Osteoblast (primary cell): ENCODE measurements around the gene CCDC70. TPM values are rescaled to one million over a fixed set of nuclear protein-coding genes. Genes with fewer than 3 reads are reported as not detected.

Experiments
- DNase-seq: peaks from one replicate; pipeline ENCODE4 v3.0.0; 2011; ENCODE audit warnings: low spot score, mixed read lengths; ENCODE audit not compliant: insufficient read length; ENCODE audit errors: missing footprints
- H2AFZ ChIP-seq: 2 replicates; pipeline ENCODE4 v1.6.0; 2011; ENCODE audit warnings: mild to moderate bottlenecking, low read length
- H3K27ac ChIP-seq: 2 replicates; pipeline ENCODE4 v1.5.1; 2011; ENCODE audit warnings: mild to moderate bottlenecking, low read depth, low read length, moderate library complexity
- H3K27me3 ChIP-seq: 2 replicates; pipeline ENCODE4 v1.6.0; 2012; ENCODE audit warnings: mild to moderate bottlenecking, control low read depth, inconsistent platforms, low read length, moderate library complexity; ENCODE audit not compliant: insufficient read depth
- H3K36me3 ChIP-seq: 2 replicates; pipeline ENCODE4 v1.5.1; 2011; ENCODE audit warnings: mild to moderate bottlenecking, low read length, control low read depth, moderate library complexity; ENCODE audit not compliant: insufficient read depth
- H3K4me1 ChIP-seq: 2 replicates; pipeline ENCODE4 v1.5.1; 2011; ENCODE audit warnings: mild to moderate bottlenecking, low read length, control low read depth, moderate library complexity; ENCODE audit not compliant: insufficient read depth
- H3K4me2 ChIP-seq: 2 replicates; pipeline ENCODE4 v1.6.0; 2011; ENCODE audit warnings: mild to moderate bottlenecking, low read length; ENCODE audit not compliant: insufficient read depth
- H3K4me3 ChIP-seq: fragments of 200-600 bp; sonication (generic); 3 replicates; pipeline ENCODE4 v1.5.1; 2012; ENCODE audit warnings: mild to moderate bottlenecking, low read length, inconsistent platforms; ENCODE audit not compliant: insufficient read depth
- H3K79me2 ChIP-seq: 2 replicates; pipeline ENCODE4 v1.6.0; 2012; ENCODE audit warnings: mild to moderate bottlenecking, low read length, control low read depth, inconsistent platforms; ENCODE audit not compliant: insufficient read depth
- H3K9me3 ChIP-seq: 2 replicates; pipeline ENCODE4 v1.5.1; 2011; ENCODE audit warnings: low read depth, low read length, control low read depth
- H4K20me1 ChIP-seq: 2 replicates; pipeline ENCODE4 v1.6.0; 2012; ENCODE audit warnings: mild to moderate bottlenecking, low read length, control low read depth; ENCODE audit not compliant: insufficient read depth
- total RNA-seq: library from RNA; depleted of rRNA; stranded (reverse); fragments of >200 nt; gene quantifications from 2 replicates; pipeline ENCODE4 v1.2.3, GENCODE V29; 2012
- TF ChIP-seq, protein P1 (sequence below): IDR thresholded peaks from 2 replicates; pipeline ENCODE4 v1.5.1; 2011; ENCODE audit warnings: mild to moderate bottlenecking, low read depth, low read length, moderate library complexity; ENCODE audit errors: extremely low read depth

CCDC70 gene
- total RNA-seq, 1 donor = not detected

DNA sequence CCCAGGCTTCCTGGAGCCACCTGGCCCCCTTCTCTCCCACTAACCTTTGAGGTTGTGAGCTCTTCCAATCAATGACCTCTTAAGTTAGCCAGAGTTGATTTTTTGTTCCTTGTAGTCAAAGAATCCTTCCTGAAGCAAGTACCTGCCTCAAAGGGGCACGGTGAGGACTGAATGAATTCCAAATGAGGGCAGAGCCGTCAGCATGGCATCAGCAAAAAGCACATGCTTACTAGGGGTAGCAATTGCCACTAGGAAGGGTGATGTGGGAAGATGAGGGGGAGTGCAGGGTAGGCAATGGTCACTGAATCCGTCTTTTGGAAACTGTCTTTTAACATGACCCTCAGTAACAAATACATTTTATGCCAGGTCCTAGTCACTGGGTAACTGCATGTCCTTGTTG lies 42.2 kb upstream of the CCDC70 start:
- TF ChIP-seq, protein P1, sequence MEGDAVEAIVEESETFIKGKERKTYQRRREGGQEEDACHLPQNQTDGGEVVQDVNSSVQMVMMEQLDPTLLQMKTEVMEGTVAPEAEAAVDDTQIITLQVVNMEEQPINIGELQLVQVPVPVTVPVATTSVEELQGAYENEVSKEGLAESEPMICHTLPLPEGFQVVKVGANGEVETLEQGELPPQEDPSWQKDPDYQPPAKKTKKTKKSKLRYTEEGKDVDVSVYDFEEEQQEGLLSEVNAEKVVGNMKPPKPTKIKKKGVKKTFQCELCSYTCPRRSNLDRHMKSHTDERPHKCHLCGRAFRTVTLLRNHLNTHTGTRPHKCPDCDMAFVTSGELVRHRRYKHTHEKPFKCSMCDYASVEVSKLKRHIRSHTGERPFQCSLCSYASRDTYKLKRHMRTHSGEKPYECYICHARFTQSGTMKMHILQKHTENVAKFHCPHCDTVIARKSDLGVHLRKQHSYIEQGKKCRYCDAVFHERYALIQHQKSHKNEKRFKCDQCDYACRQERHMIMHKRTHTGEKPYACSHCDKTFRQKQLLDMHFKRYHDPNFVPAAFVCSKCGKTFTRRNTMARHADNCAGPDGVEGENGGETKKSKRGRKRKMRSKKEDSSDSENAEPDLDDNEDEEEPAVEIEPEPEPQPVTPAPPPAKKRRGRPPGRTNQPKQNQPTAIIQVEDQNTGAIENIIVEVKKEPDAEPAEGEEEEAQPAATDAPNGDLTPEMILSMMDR = no peak

DNA sequence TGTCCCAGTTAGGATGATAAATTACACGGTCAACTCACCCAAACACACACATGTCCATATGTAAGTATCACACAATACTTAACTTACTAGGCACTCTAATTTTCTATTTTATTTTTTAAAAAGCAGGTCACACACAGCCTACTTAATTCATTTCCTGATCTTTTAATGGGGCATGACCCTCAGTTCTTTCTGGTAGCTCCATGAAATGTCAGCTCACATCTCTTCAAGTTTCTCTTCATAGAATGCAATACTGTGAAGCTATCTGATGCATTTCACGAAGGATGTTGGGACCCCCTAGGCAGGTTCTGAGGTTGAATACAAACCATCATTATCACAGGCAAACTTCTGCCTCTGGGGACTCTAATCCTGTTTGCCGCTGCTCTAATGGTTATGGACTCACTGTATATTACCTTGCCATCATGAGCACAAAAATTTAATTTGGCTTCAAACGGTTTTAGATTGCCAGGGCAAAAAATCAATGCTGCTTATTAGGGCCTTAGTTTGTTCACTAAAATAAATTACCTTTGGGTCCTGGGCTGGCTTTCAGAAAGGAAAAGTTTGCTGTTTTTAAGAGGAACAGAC lies 41.7 kb upstream of the CCDC70 start:
- DNase-seq = no peak
- Histone ChIP-seq H3K27ac (no peak overlapping the region), H3K9me3 (no peaks in the 10 kb centered on the region), H4K20me1 (no peaks in the 10 kb centered on the region), H3K4me3 (no peak overlapping the region), H3K27me3 (peaks cover 50% of the 10 kb centered on the region), H3K4me1 (no peaks in the 10 kb centered on the region), H3K79me2 (no peaks in the 10 kb centered on the region), H3K36me3 (no peaks in the 10 kb centered on the region), H2AFZ (no peak overlapping the region), H3K4me2 (no peak overlapping the region)
- TF ChIP-seq, protein P1 = no peak

More for the DNA sequence above, 42.2 kb upstream of the CCDC70 start:
- no peaks in the 10 kb centered on the region for H3K9me3 ChIP-seq
- DNase-seq = no peak
- H3K4me2 ChIP-seq = no peak overlapping the region
- no peaks in the 10 kb centered on the region for H3K79me2 ChIP-seq
- no peak overlapping the region for H3K27ac ChIP-seq
- H2AFZ ChIP-seq = no peak overlapping the region
- no peaks in the 10 kb centered on the region for H3K36me3 ChIP-seq
- peaks cover 50% of the 10 kb centered on the region for H3K27me3 ChIP-seq
- no peaks in the 10 kb centered on the region for H3K4me1 ChIP-seq
- no peak overlapping the region for H3K4me3 ChIP-seq
- H4K20me1 ChIP-seq = no peaks in the 10 kb centered on the region

DNA sequence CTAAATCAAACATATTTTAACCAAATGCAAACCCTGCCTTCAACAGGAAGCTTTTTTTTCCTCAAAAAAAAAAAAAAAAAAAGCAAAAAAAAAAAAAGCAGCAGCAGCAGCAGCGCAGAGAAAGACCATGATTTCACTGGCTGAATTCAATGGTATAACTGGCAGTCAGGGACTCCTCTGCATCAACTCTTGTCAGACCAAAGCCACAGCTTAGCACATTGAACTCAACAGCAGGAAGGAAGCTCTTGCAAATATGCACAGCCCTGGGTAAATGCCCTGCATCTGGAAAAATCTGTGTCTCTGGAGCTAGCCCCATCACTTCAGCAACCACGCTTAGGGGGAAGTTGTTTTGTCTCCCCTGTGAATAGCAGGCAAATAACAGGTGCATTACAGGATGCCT lies 40.2 kb upstream of the CCDC70 start:
- peaks cover 46% of the 10 kb centered on the region for H3K27me3 ChIP-seq
- TF ChIP-seq, protein P1 = no peak
- no peak overlapping the region for H3K4me2 ChIP-seq
- no peaks in the 10 kb centered on the region for H3K4me1 ChIP-seq
- H3K27ac ChIP-seq = no peak overlapping the region
- no peaks in the 10 kb centered on the region for H3K36me3 ChIP-seq
- H2AFZ ChIP-seq = no peak overlapping the region
- no peaks in the 10 kb centered on the region for H3K9me3 ChIP-seq
- no peaks in the 10 kb centered on the region for H4K20me1 ChIP-seq
- H3K79me2 ChIP-seq = no peaks in the 10 kb centered on the region
- H3K4me3 ChIP-seq = no peak overlapping the region
- DNase-seq = no peak

DNA sequence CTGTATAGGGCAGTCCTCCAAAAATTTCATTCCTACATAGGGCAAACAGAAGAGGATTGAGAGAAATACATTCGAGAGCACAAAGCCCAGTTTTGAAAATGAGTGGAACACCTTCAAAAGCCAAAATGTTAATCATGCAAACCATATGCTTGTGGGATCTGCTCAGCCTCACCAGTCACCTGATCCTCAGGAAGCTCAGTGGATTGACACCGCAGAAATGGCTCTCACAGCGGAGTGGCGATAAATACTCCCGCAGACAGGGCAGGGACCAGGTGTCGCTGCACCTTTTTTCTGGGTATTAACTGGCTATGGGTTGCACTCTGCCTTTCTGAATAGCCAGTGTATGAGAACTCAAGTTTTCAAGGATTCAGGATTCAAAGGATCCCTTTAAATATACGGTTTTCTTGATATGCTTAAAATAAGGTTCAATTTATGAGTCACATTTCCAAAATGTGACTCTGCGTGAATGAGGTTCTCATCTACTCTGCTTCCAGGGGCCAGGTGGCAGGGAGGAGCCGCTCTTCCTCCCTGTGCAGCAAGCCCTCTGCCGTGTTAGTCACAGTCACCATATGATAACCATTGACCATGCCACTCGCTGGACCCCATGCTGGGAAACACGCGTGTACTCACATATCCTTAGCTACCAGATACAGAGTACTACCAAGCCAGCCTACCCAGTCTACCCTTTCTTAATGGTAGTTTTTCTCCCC lies 39.5 kb upstream of the CCDC70 start:
- no peak overlapping the region for H3K4me2 ChIP-seq
- H3K27me3 ChIP-seq = peaks cover 46% of the 10 kb centered on the region
- H4K20me1 ChIP-seq = no peaks in the 10 kb centered on the region
- TF ChIP-seq, protein P1 = no peak
- no peaks in the 10 kb centered on the region for H3K36me3 ChIP-seq
- no peaks in the 10 kb centered on the region for H3K4me1 ChIP-seq
- no peak overlapping the region for H2AFZ ChIP-seq
- no peak for DNase-seq
- H3K4me3 ChIP-seq = no peak overlapping the region
- no peaks in the 10 kb centered on the region for H3K79me2 ChIP-seq
- no peak overlapping the region for H3K27ac ChIP-seq
- no peaks in the 10 kb centered on the region for H3K9me3 ChIP-seq
